Endothelial cell (in vitro differentiated cells): ENCODE data around the gene PCNX2. TPM values are rescaled to one million over a fixed set of nuclear protein-coding genes. Genes with fewer than 3 reads are reported as not detected.

ENCODE experiments used
- DNase-seq: peaks from one replicate; pipeline ENCODE4 v3.0.0; 2021; ENCODE audit warnings: low spot score
- H3K27ac Mint-ChIP-seq: one replicate; pipeline ENCODE4 v1.8.0; 2021; ENCODE audit warnings: mixed read lengths, inconsistent platforms; ENCODE audit not compliant: unreplicated experiment
- H3K27me3 Mint-ChIP-seq: one replicate; pipeline ENCODE4 v1.8.0; 2021; ENCODE audit warnings: mild to moderate bottlenecking, moderate library complexity, mixed read lengths, inconsistent platforms; ENCODE audit not compliant: unreplicated experiment
- H3K36me3 Mint-ChIP-seq: one replicate; pipeline ENCODE4 v1.8.0; 2021; ENCODE audit warnings: mild to moderate bottlenecking, low read depth, mixed read lengths, inconsistent platforms; ENCODE audit not compliant: unreplicated experiment
- H3K4me1 Mint-ChIP-seq: one replicate; pipeline ENCODE4 v1.8.0; 2021; ENCODE audit warnings: mild to moderate bottlenecking, mixed read lengths, inconsistent platforms; ENCODE audit not compliant: unreplicated experiment
- H3K4me3 Mint-ChIP-seq: one replicate; pipeline ENCODE4 v1.8.0; 2021; ENCODE audit warnings: mild to moderate bottlenecking, mixed read lengths, inconsistent platforms; ENCODE audit not compliant: unreplicated experiment
- H3K9me3 Mint-ChIP-seq: one replicate; pipeline ENCODE4 v1.8.0; 2021; ENCODE audit warnings: mixed read lengths, inconsistent platforms; ENCODE audit not compliant: unreplicated experiment
- CTCF ChIP-seq: fragments of 200-600 bp; sonication (generic); IDR thresholded peaks from one replicate; pipeline ENCODE4 v1.5.0; 2021; ENCODE audit warnings: antibody characterized with exemption; ENCODE audit not compliant: unreplicated experiment
- total RNA-seq: library from RNA; stranded (reverse); fragmentation: NEBNext Ultra II Directional; extraction: Animal tissue kit (Norgen Biotek cat#: 25700); gene quantifications from one replicate; pipeline ENCODE4 v1.2.1, GENCODE V29; 2021; ENCODE audit not compliant: unreplicated experiment

The PCNX2 gene
- total RNA-seq, 1 donor from 2014 or later: 24.0 TPM

DNA sequence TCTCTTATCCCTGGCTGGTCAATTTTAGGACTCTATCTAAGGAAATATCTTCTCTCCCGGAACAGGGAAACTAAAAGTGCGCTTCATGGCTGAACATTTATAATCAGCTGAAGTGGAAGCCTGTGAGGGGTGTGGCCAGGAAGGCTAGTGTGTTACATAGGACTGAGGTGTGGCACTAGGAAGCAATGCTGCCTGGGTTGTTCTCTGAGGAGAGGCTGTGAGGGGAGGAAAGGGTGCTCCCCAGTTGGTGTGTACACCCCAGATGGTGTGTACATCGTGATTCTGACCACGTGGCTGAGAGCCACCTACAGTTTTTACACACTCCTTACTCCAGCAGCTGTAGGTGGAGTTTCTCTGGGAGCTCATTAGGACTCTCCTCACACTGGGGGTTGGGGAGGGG, 328.9 kb downstream of the PCNX2 start:
- no peak for DNase-seq
- no peak overlapping the region for H3K27ac Mint-ChIP-seq
- no peaks in the 10 kb centered on the region for H3K9me3 Mint-ChIP-seq
- H3K27me3 Mint-ChIP-seq: peaks cover 1% of the 10 kb centered on the region
- no peak overlapping the region for H3K4me3 Mint-ChIP-seq
- peaks cover 27% of the 10 kb centered on the region for H3K36me3 Mint-ChIP-seq
- TF ChIP-seq CTCF: no peak
- H3K4me1 Mint-ChIP-seq: peaks cover 14% of the 10 kb centered on the region

DNA sequence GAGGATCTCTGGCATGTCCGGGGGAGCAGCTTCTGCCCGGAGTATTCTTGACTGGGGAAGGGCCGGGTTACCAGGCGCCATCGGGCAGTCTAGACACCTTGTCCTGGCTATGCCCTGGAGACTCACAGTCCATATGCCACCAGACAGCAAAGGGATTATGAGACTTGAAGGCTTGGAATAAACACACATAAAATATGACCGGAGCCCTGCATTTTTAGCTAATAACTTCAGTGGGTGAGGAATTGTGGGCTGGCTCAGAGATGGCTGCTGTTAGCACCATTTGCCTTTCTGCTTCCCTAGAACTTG, 329.7 kb downstream of the PCNX2 start:
- Mint-ChIP-seq H3K27ac (no peak overlapping the region), H3K4me1 (peaks cover 14% of the 10 kb centered on the region), H3K4me3 (no peak overlapping the region), H3K9me3 (no peaks in the 10 kb centered on the region), H3K27me3 (peaks cover 1% of the 10 kb centered on the region), H3K36me3 (peaks cover 19% of the 10 kb centered on the region)
- no peak for TF ChIP-seq CTCF
- no peak for DNase-seq

DNA sequence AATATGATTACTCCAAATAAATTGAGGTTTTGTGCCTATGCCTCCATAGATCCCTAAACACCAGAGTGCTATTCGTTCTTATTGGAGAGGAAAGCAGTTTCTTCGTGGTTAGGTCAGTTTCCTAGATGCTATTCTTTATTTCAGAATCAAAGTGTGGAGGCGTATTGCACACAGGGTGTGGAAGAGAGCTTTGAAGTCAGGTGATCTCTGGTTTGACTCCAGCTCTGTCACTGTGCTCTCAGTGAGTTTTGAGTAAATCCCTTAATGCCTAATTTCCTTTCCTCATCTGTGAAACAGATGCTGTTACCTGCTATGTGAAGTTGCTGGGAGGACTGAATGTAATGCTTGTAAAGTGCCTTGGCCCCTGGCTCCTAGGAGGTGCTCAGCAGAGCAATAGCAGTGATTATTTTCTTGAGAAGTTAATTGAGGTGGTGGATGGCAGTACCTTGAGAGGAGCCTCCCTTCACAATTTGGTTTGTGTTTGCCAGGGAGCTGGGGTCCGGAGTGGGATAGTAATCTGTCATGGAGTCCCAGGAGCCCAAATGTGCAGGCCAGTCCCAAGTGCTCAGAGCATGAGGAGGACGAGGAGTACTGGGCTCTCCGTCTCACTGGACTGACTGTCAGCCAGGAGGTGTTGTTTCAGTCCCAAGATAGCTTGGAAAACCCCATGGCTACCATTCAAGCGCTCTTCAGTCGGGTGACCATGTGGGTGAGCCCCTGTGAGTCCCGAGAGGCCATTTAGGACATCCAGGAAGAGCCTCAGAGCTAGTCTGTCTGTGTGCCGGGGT, 330.2 kb downstream of the PCNX2 start:
- peaks cover 14% of the 10 kb centered on the region for H3K4me1 Mint-ChIP-seq
- H3K9me3 Mint-ChIP-seq: no peaks in the 10 kb centered on the region
- H3K27me3 Mint-ChIP-seq: peaks cover 1% of the 10 kb centered on the region
- no peak for DNase-seq
- no peak for TF ChIP-seq CTCF
- peaks cover 17% of the 10 kb centered on the region for H3K36me3 Mint-ChIP-seq
- no peak overlapping the region for H3K27ac Mint-ChIP-seq
- H3K4me3 Mint-ChIP-seq: no peak overlapping the region

- Mint-ChIP-seq H3K36me3 (peaks cover 12% of the 10 kb centered on the region), H3K9me3 (no peaks in the 10 kb centered on the region), H3K4me1 (peaks cover 14% of the 10 kb centered on the region), H3K4me3 (no peak overlapping the region), H3K27ac (no peak overlapping the region), H3K27me3 (peaks cover 1% of the 10 kb centered on the region)
- DNase-seq: no peak
- TF ChIP-seq CTCF: no peak
These were observed 330.9 kb downstream of the PCNX2 start for GRCh38 chr1:232964601-232965000.
